ENCODE results near the gene WDFY3. TPM values are rescaled to one million over a fixed set of nuclear protein-coding genes. Genes with fewer than 3 reads are reported as not detected.

The WDFY3 gene
- total and polyA plus RNA-seq, 2 experiments from 2014 or later: 8.0 to 89.0 TPM

- Histone ChIP-seq H3K9me2 (ENCODE audit: insufficient read depth) (no peaks in the 10 kb centered on the region), H3K27ac (ENCODE audit: low read depth) (no peak overlapping the region), H3K4me1 (ENCODE audit: insufficient read depth) (no peaks in the 10 kb centered on the region), H2AFZ (no peak overlapping the region), H3K79me2 (replicated peaks; ENCODE audit: insufficient read depth) (no peaks in the 10 kb centered on the region), H3K36me3 (ENCODE audit: insufficient read depth) (peaks cover 21% of the 10 kb centered on the region), H3F3A (replicated peaks; ENCODE audit: low read depth) (no peaks in the 10 kb centered on the region), H3K27me3 (ENCODE audit: insufficient read depth) (no peaks in the 10 kb centered on the region), H3K4me3 (no peak overlapping the region), H3K4me2 (no peak overlapping the region), H4K20me1 (replicated peaks; ENCODE audit: insufficient read depth) (no peaks in the 10 kb centered on the region)
- Mint-ChIP-seq H3K27me3 (ENCODE audit: insufficient read depth, low read depth, poor library complexity) (no peaks in the 10 kb centered on the region), H3K4me1 (no peaks in the 10 kb centered on the region), H3K27ac (no peak overlapping the region), H3K9me3 (no peaks in the 10 kb centered on the region), H3K36me3 (ENCODE audit: low read depth) (peaks cover 42% of the 10 kb centered on the region), H3K4me3 (no peak overlapping the region)
- TF ChIP-seq JUNB (IDR thresholded peaks at IDR 0.05; ENCODE audit: unreplicated experiment): no peak
- TF ChIP-seq ZNF462 (CRISPR knock-in tag; IDR thresholded peaks at IDR 0.05): no peak
- no peak for TF ChIP-seq POLR2AphosphoS5 (IDR thresholded peaks at IDR 0.05; ENCODE audit: low read depth)
- no peak for TF ChIP-seq EZH2 (IDR thresholded peaks at IDR 0.05; ENCODE audit: low read depth, unreplicated experiment)
- no peak for TF ChIP-seq STAT1 (IDR thresholded peaks at IDR 0.05; ENCODE audit: unreplicated experiment)
- no peak for TF ChIP-seq REST (IDR thresholded peaks at IDR 0.05; ENCODE audit: unreplicated experiment)
- no peak for TF ChIP-seq CTCF (conservative IDR thresholded peaks at IDR 0.05; ENCODE audit: low read depth in 2 of 2)
- TF ChIP-seq EZH2phosphoT487 (IDR thresholded peaks at IDR 0.05; ENCODE audit: unreplicated experiment): no peak
- no peak for DNase-seq (ENCODE audit: low spot score)
- ATAC-seq: no peak
Observed at GRCh38 chr4:84673475-84674240, 292.8 kb downstream of the WDFY3 start.
